ENCODE measurements around the gene EGF.

- TF ChIP-seq CTCF (IDR thresholded peaks at IDR 0.05; ENCODE audit: poor library complexity, severe bottlenecking) (no peak), RAD21 (conservative IDR thresholded peaks at IDR 0.05) (no peak), EP300 (conservative IDR thresholded peaks at IDR 0.05; ENCODE audit: poor library complexity, severe bottlenecking) (no peak), EZH2 (IDR thresholded peaks at IDR 0.05; ENCODE audit: borderline replicate concordance, insufficient read depth, low read length, poor library complexity, severe bottlenecking) (no peak), SMC3 (conservative IDR thresholded peaks at IDR 0.05; ENCODE audit: poor library complexity) (no peak), REST (IDR thresholded peaks at IDR 0.05; ENCODE audit: borderline replicate concordance) (no peak), POLR2AphosphoS5 (IDR thresholded peaks at IDR 0.05) (no peak)
These were observed 94.5 kb downstream of the EGF start for GRCh38 chr4:110007217-110007616.
